ENCODE measurements around the gene POLDIP2.
"Not testable (repeated sequence)": the region's sequence is repeated elsewhere in the genome, so short reads cannot be mapped to it uniquely, and the experiment has no call there.

- TF ChIP-seq, protein P1, sequence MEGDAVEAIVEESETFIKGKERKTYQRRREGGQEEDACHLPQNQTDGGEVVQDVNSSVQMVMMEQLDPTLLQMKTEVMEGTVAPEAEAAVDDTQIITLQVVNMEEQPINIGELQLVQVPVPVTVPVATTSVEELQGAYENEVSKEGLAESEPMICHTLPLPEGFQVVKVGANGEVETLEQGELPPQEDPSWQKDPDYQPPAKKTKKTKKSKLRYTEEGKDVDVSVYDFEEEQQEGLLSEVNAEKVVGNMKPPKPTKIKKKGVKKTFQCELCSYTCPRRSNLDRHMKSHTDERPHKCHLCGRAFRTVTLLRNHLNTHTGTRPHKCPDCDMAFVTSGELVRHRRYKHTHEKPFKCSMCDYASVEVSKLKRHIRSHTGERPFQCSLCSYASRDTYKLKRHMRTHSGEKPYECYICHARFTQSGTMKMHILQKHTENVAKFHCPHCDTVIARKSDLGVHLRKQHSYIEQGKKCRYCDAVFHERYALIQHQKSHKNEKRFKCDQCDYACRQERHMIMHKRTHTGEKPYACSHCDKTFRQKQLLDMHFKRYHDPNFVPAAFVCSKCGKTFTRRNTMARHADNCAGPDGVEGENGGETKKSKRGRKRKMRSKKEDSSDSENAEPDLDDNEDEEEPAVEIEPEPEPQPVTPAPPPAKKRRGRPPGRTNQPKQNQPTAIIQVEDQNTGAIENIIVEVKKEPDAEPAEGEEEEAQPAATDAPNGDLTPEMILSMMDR (IDR thresholded peaks at IDR 0.05), result not testable (repeated sequence)
- TF ChIP-seq POLR2A (IDR thresholded peaks at IDR 0.05), result not testable (repeated sequence)
Measured at GRCh38 chr17:28338769-28339212, 18.5 kb downstream of the POLDIP2 start.
